NOMO-1 treated with DMSO at 0.1 percent for 48 hours (cell line): Measurements from ENCODE around the gene MERTK.
"Not testable (repeated sequence)": the region's sequence is repeated elsewhere in the genome, so short reads cannot be mapped to it uniquely, and the experiment has no call there.

Source experiments
- DNase-seq: peaks from one replicate; lab custom pipeline; 2025; ENCODE audit not compliant: unreplicated experiment; lab: John Stamatoyannopoulos, UW

MERTK gene

DNA sequence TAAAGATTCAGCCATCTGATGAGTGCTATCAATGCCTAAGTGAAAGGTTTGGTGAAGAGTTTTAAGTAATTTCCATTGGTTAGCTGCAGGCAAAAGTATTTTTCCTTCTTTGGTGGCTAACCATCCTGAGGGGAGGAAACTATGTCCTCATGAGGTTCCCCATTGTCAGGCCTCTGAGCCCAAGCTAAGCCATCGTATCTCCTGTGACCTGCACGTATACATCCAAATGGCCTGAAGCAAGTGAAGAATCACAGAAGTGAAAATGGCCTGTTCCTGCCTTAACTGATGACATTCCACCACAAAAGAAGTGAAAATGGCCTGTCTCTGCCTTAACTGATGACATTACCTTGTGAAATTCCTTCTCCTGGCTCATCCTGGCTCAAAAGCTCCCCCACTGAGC is 141.7 kb downstream of the MERTK start:
- DNase-seq, result not testable (repeated sequence)

DNA sequence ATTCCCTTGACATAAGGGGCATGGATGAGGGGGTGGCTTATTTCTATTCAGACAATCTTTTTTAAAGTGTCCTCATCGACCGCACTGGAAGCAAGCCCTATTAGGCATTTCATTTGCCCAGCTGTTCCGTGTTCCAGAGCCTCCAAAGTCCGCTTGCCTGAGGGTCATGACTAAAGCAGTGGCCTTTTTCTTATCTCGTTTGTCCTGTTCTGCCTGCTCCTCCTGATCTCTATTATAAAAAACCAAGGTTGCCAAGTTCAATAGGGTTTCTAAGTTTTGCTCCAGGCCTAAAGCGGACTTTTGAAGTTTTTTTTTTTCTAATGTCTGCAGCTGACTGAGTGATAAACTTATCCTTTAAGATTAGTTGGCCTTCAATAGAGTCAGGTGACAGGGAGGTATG is 143.1 kb downstream of the MERTK start:
- DNase-seq, result not testable (repeated sequence)

DNA sequence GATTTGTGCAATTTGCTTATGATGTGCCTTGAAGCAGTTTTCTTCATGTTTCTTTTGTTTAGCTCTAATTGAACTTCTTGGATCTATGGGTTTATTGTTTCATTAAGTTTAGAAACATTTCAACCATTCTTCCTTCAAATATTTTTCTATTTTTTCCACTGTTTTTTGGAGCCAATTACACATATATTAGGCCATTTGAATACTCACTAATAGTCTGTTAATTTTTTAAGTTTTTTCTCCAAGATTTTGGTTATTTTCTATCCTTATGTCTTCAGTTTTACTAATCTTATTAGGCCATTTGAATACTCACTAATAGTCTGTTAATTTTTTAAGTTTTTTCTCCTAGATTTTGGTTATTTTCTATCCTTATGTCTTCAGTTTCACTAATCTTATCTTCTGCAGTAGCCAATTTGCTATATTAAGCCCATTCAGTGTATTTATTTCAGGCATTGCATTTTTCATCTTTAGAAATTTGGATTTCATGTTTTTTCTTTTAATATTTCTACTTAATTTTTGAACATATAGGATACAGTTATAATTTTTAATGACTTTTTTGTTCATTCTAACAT is 147.1 kb downstream of the MERTK start:
- DNase-seq, result no peak

DNA sequence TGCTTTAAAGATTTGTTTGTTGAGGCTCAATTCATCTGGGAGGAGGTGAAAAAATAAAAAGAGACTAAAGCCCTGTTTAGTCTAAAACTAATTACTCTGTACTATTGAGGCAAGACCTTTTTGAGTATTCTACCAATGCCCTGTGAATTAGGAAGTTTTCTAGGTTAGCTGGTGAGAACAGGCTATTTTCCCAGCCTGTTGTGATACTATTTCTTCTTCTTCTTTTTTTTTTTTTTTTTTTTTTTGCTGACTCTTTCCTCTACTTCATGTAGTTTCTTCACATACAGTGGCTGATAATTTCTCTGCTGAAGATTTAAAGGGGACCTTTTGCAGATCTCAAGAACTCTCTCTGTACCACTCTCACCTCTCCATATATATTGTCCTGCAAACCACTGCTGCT is 147.8 kb downstream of the MERTK start:
- no peak for DNase-seq

DNA sequence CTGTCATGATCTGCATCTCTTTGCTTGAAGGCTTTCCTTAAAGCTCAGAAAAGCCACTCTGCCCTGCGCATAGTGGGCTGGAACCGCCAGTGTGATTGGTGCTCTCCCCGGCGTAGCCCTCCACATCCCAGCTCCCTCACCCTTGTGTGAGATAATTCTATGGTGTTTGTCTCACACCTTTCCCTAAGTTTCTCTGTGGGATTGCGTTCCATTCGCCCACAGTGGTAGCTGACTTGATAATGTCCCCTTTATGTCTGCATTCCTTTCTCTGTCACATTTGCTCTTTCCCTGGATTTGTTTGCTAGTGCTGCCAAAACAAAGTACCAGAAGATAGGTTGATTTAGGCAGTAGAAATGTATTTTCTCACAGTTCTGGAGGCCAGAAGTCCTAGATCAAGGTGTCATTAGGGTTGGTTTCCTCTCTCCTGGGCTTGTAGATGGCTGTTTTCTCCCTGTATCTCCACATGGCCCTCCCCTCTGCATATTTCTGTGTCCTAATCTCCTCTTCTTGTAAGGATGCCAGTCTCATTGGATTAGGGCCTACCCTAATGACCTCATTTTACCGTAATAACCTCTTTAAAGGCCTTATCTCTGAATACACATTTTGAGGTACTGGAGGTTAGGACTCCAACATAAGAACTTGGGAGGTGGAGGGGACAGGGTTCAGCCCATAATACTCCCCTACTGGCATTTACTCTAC is 149.3 kb downstream of the MERTK start:
- DNase-seq, result no peak

DNA sequence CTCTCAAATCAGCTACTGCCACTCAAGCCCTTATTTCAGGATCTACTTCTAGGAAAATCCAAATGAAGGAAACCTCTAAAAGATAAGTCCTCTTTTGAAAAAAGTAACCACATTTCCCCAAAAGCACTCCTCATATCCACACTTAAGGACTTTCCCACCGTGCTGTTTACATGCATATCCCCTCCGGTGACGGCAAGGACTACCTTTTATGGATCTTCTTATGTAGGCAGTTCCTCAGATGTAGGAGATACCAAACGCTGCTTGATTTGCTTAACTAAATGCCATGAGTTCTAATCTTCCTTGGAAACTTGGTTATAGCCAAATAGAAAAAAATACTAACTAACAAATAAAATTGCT is 149.8 kb downstream of the MERTK start:
- DNase-seq, result no peak

DNA sequence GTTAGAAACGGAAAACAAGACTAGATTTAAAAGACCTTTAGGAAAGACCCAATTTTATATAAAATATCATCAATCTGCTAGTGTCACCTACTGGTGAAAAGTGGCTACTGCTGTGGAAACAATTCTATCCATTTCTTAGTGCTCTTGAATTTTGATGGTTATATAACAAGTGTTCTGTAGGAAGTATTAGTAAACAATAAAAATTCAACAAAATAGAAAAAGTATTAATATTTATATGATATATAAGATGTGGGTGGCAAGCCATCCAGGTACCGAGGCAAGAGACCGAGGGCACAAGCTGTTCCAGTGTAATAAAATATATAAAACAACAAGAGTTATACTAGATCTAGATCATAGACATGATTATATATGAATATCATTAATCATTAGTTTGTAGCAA is 150.5 kb downstream of the MERTK start:
- DNase-seq, result peak; percentile 57

DNA sequence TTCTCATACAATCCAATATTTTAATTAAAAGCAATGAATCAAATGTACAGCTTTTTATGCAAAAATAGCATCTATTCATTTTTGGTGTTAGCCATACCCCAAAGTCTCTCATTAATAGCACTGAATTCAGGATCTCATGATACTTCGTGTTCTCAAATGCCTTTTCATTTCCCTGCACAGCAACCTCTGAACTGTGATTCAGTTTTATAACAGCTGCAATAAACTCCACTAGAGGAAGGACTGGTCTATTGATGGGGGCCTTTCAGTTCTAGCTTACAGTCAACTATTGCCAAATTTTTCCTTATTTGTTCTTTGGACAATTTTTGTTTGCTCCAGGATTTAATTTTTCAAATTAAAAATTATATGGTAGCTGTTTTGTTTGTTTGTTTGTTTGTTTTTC is 151.9 kb downstream of the MERTK start:
- DNase-seq, result no peak

DNA sequence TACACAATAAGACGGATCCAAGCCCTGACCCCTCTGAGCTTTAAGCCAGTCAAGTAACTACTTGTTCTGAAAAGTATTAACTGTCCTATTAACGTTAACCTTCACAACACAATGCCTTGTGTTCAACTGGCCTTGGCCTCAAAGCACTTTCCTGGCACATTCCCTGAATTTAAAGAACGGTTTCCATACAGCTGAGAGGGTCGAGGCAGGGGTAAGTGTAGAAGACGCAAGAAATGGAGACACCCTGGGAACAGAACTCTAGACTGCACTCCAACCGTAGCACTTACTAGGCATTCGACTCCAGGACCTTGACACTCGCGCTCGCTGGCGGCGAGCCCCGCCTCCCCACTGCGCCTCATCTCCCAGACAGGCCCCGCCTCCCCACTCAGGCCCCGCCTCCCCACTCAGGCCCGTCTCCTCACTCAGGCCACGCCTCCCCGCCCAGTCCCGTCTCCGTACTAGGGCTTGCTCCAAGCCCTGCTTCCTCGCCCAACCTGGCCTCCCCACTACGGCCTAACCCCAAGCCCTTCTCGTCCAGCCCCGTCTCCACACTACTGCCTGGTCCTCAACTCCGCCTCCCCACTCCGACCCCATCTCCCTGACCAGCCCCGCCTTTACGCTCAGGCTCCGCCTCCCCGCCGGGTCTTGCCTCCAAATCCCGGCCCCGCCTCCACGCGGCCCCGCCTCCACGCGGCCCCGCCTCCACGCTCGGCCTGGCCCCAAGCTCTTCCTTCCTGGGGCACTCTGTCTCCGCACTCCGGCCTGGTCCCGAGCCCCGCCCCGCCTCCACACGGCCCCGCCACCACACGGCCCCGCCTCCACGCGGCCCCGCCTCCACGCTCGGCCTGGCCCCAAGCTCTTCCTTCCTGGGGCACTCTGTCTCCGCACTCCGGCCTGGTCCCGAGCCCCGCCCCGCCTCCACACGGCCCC is 155.8 kb downstream of the MERTK start:
- peak; percentile 93 for DNase-seq

DNA sequence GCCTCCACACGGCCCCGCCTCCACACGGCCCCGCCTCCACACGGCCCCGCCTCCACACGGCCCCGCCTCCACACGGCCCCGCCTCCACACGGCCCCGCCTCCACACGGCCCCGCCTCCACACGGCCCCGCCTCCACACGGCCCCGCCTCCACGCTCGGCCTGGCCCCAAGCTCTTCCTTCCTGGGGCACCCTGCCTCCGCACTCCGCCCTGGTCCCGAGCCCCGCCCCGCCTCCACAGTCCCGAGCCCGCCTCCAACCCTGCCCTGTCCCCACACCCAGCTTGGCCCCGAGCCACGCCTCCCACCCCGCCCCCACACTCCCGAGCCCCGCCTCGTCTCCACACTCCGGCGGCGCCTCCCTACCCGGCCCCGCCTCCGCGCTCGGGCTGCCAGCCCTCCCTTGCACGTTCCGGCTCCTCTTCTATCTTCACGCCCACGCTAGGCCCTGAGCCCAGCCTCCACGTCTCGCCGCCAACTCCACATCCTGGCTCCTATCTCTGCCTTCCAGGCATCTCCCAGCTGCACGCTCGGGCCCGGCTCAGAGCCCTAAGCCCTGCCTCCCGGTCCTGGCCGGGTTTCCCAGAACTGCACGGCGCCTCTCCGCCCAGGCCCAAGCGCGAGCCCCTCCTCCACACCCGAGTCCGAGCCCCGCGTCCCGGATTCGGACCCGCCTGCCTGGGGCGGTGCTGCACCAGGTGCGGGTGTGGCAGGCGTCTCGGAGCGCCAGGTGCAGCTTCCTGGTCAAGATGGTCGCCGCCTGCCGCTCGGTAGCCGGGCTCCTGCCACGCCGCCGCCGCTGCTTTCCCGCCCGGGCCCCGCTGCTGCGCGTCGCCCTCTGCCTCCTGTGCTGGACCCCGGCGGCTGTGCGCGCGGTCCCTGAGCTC is 156.7 kb downstream of the MERTK start, which contains the start of gene TMEM87B:
TMEM87B (plus strand) TSS at position 423 of the 883 bp plus-strand sequence; CDS start at position 746, 323 bp downstream.
- DNase-seq, result peak; percentile 99

DNA sequence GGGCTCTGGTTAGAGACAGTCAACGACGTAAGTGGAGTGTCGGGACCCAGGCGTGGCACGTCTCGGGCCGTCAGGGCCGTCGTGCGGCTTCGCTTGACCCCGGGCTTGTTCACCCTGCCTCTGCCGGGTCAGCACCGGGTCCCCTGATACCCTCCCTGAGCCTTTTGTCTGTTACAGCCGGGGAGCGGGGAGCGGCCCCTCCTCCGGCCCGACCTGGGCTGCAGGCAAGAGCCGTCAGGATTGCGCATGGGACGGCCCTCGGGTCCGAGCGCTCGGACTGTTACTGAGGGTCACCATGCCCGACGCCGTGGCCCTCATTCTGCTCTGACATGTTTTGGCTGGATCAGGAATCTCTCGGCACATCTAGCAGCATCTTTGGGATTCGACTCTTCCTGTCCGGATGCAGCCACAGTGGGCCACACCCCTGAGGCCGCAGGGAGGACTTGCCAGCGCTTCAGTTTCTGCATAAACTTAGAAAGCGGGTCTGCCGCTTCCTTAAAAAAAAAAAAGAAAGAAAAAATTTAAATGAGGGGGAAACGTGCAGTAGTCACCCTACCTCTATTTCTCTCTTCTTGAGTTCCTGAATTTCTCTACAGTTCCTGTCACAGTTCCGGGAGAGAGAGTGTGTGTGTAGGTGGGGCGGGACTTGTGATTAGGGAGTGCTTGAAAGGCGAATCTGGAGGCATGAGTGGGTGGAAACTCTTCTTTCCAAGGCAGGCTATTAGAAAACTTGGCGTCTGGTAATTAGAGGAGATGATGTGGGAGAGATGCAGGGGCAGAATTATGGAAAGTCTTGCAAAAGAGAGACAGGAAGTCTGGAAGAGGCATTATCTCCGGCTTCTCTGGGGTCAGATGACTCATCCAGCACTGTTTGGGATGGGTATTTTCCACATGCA is 157.6 kb downstream of the MERTK start:
- DNase-seq, result peak; percentile 85

DNA sequence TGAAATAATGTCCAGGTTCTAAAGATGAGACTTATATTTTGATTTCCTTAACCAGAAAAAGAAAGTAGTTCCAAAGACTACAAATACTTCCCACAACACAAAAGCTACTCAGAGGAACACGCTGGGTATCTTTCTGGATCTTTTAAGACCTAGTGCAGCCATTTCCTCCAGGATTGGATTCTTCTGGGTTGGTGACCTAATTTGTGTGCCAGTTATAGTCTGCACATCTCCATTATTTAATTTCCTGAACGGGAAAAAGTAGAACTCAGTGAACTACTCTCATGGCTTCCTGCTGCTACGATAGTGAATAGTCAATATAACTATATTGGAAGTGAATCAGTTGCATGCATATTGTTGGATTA is 158.2 kb downstream of the MERTK start:
- no peak for DNase-seq

DNA sequence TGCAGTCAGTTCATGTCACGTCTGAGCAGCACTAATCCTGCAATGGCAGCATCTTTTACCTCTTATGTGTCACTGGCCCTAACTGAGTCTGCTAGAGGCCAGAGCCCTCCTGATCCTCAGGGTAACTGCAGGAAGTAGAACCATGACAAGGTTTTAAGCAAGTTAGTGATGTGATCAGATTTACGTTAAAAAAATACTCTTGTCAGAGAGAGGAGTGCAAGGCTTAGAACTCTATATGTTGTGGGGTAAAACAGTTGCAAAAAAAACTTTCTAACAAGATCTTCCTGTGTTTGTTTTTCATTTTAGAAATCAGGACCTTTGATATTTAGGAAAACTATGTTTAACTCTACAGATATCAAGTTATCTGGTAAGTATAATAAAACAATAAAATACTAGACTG is 161.3 kb downstream of the MERTK start:
- no peak for DNase-seq

DNA sequence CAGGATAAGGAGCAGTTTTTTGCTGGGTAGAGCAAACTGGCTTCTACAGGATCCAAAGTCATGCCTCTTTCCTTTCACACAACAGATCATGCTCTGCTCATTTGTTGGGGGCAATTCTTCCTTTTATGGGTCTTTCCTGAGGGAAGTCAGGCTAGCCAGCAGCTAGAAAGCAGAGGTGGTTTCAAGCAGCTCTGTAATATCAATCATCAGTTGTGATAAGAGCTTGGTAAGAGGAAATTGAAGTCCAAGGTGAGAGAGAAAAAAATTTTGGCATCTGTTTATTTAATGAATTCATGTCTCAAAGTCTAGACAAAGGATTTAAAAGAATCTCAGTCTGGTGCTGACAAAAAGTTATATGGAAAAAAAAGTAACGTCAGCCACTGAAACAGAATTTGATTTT is 162.9 kb downstream of the MERTK start:
- DNase-seq, result no peak

DNA sequence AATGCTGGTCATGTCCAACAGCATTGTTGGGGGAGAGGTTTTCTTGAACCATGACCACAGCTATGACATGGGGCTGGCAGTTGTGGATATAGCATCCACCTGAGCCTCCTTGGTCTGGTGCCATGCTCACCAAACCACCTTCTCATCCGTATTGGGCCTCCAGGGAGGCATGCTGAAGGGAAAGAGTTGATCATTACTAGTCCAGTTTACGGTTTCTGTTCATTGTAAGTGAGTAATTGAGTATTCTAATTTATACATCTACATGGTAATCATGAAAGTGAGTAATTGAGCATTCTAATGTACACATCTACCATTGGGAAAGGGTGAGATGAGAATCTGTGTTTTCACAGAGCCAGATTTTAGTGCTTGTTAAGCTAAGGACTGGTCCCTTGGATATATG is 163.4 kb downstream of the MERTK start:
- no peak for DNase-seq

DNA sequence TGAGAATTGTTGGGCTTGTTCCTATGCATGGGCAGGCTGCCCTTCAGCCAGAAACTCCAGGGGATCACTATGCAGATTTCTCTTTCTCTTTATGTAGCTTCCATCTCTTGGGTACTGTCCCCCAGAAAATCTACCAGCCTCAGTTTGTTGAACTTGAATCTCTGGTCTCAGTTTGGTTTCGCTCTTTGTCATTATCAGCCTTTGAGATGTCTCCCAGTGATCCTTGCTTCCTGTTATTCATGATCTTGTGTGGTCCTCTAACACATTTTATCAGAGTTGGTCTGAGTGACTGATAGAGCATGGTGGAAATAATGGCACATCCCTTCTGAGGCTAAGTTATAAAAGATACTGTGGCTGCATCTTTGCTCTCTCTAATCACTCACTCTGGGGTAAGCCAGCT is 164.5 kb downstream of the MERTK start:
- DNase-seq, result no peak

DNA sequence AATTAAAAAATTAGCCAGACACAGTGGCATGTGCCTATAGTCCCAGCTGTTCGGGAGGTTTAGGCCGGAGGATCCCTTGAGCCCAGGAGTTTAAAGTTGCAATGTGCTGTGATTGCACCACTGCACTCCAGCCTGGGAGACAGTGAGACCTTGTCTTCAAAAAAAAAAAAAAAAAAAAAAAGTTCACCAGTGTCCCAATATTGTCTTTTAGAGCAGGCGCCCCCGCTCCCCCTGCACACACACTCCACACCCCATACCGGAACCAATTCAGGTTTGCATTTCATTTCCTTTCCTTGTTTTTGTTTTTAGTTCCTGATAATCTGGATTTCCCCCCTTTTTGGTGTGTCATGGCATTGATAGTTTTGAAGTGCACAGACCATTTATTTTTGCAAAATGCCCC is 167.1 kb downstream of the MERTK start:
- no peak for DNase-seq

DNA sequence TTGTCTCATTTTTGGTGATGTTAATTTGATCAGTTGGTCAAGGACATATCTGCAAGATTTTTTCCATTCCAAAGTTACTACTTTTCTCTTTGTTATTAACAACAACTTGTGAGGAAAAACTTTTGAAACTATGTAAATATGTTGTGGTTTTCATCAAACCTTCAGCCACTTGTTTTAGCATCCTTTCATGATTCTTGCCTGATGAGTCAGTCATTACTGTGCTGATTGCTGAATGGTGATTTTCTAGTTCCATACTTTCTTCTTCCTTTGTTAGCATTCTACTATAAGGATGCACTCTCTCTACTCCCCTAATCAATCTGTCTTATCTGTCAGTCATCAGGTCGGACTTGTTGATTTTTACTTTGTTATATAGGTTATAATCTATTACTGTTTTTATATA is 167.6 kb downstream of the MERTK start:
- DNase-seq, result no peak

DNA sequence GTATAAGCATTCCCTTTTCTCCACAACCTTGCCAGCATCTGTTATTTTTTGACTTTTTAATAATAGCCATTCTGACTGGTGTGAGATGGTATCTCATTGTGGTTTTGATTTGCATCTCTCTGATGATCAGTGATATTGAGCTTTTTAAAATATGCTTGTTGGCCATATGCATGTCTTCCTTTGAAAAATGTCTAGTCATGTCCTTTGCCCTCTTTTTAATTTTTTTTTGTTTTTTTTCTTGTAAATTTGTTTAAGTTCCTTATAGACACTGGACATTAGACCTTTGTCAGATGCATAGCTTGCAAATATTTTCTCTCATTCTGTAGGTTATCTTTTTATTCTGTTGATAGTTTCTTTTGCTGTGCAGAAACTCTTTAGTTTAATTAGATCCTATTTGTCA is 171.4 kb downstream of the MERTK start:
- DNase-seq, result not testable (repeated sequence)

DNA sequence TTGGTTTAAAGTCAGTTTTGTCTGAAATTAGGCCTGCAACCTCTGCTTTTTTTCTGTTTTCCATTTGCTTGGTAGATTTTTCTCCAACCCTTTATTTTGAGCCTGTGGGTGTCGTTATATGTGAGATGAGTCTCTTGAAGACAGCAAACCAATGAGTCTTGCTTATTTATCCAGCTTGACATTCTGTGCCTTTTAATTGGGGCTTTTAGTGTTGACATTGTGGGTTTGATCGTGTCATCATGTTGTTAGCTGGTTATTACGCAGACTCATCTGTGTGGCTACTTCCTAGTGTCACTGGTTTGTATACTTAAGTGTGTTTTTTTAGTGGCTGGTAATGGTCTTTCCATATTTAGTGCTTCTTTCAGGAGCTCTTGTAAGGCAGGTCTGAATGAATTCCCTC is 175.5 kb downstream of the MERTK start:
- DNase-seq, result no peak
